Endothelial cell of umbilical vein (primary cell): ENCODE data around the gene FOCAD. TPM values are rescaled to one million over a fixed set of nuclear protein-coding genes. Genes with fewer than 3 reads are reported as not detected.

ENCODE experiments used
- BruUV-seq: library from RNA; stranded (reverse); fragments of 400-500 nt; replicated peaks from 2 replicates; lab custom pipeline; 2021; lab: Mats Ljungman, UMichigan
- CTCF ChIA-PET: fragments of 300-600, 350-600 bp; sonication (Branson Sonifier 250); formaldehyde crosslinking; loops from one replicate; lab custom pipeline; 2021; ENCODE audit warnings: antibody characterized with exemption, inconsistent platforms; lab: Charles Lee
- POLR2A ChIA-PET: fragments of 300-600, 350-600 bp; sonication (Branson Sonifier 250); formaldehyde crosslinking; loops from one replicate; lab custom pipeline; 2021; ENCODE audit warnings: antibody characterized with exemption, inconsistent platforms; lab: Charles Lee
- DNase-seq: peaks from one replicate; pipeline ENCODE4 v3.0.0-alpha.2; 2011; ENCODE audit warnings: low read depth, low spot score
- FAIRE-seq: peaks from 2 replicates; lab custom pipeline; 2011; peaks lifted over from hg19 to GRCh38; lab: Jason Lieb, UNC
- H2AFZ ChIP-seq: 2 replicates; pipeline ENCODE4 v1.6.0; 2012; ENCODE audit warnings: low read depth, low read length, control low read depth, inconsistent platforms
- H3K27ac ChIP-seq: 2 replicates; pipeline ENCODE4 v1.5.1; 2011; ENCODE audit warnings: low read depth, mild to moderate bottlenecking, control low read depth, low read length, moderate library complexity; ENCODE audit not compliant: insufficient read depth
- H3K27me3 ChIP-seq, 2 experiments: 2 replicates each; pipeline versions ENCODE4 v1.6.0 to v1.6.1; 2011; ENCODE audit warnings: low read length in 2 of 2, mixed read lengths in 1 of 2; ENCODE audit not compliant: control insufficient read depth in 2 of 2, insufficient read depth in 2 of 2
- H3K36me3 ChIP-seq, 2 experiments: 2 replicates in 1 of 2; 3 replicates in 1 of 2; pipeline ENCODE4 v1.5.1; 2011; ENCODE audit warnings: low read length in 2 of 2, mild to moderate bottlenecking in 1 of 2, moderate library complexity in 1 of 2; ENCODE audit not compliant: control insufficient read depth in 2 of 2, insufficient read depth in 2 of 2; ENCODE audit errors: extremely low read depth in 1 of 2
- H3K4me1 ChIP-seq: 3 replicates; pipeline ENCODE4 v1.5.1; 2011; ENCODE audit warnings: mild to moderate bottlenecking, low read length; ENCODE audit not compliant: control insufficient read depth, insufficient read depth; ENCODE audit errors: extremely low read depth
- H3K4me2 ChIP-seq: 2 replicates; pipeline ENCODE4 v1.6.1; 2011; ENCODE audit warnings: low read length, control low read depth, mixed read lengths; ENCODE audit not compliant: insufficient read depth
- H3K4me3 ChIP-seq, 3 experiments: fragments of 200-600 bp in 1 of 3; sonication (generic), shearing (Covaris generic) in 1 of 3; replicated peaks in 1 of 3; 2 replicates each; pipeline ENCODE4 v1.5.1; 2011 to 2016; ENCODE audit warnings: control low read depth in 3 of 3, low read length in 3 of 3, mild to moderate bottlenecking in 2 of 3, inconsistent platforms in 1 of 3, low read depth in 1 of 3, moderate library complexity in 1 of 3; ENCODE audit not compliant: insufficient read depth in 1 of 3
- H3K79me2 ChIP-seq: 2 replicates; pipeline ENCODE4 v1.6.0; 2012; ENCODE audit warnings: low read length, inconsistent platforms; ENCODE audit not compliant: control insufficient read depth, insufficient read depth
- H3K9ac ChIP-seq: replicated peaks from 2 replicates; pipeline ENCODE3; 2011; ENCODE audit warnings: low read length, control low read depth; ENCODE audit not compliant: insufficient read depth; ENCODE audit errors: extremely low read depth
- H3K9me1 ChIP-seq: replicated peaks from 3 replicates; pipeline ENCODE4 v1.6.0; 2011; ENCODE audit warnings: mild to moderate bottlenecking, low read length; ENCODE audit not compliant: control insufficient read depth, insufficient read depth; ENCODE audit errors: extremely low read depth
- H3K9me3 ChIP-seq: replicated peaks from 2 replicates; pipeline ENCODE4 v1.5.1; 2012; ENCODE audit warnings: low read length, inconsistent platforms; ENCODE audit not compliant: control insufficient read depth, insufficient read depth
- H4K20me1 ChIP-seq: replicated peaks from 2 replicates; pipeline ENCODE3; 2011; ENCODE audit warnings: mild to moderate bottlenecking, low read length; ENCODE audit not compliant: control insufficient read depth, insufficient read depth; ENCODE audit errors: extremely low read depth
- EZH2 ChIP-seq: IDR thresholded peaks from 2 replicates; pipeline ENCODE4 v1.6.1; 2012; ENCODE audit warnings: borderline replicate concordance, low read depth, mild to moderate bottlenecking, moderate library complexity, low read length, inconsistent platforms; ENCODE audit not compliant: severe bottlenecking
- FOS ChIP-seq: IDR thresholded peaks from 2 replicates; pipeline ENCODE4 v1.6.1; 2011; ENCODE audit warnings: mild to moderate bottlenecking, low read length, moderate library complexity, borderline replicate concordance; ENCODE audit not compliant: insufficient read depth
- GATA2 ChIP-seq: IDR thresholded peaks from 2 replicates; pipeline ENCODE4 v1.7.0; 2011; ENCODE audit warnings: low read depth, mild to moderate bottlenecking, moderate library complexity, mixed read lengths, low read length; ENCODE audit not compliant: insufficient read length, insufficient read depth
- JUN ChIP-seq: IDR thresholded peaks from 2 replicates; pipeline ENCODE4 v1.6.1; 2011; ENCODE audit warnings: borderline replicate concordance, low read depth; ENCODE audit not compliant: insufficient read length, insufficient read depth
- MAX ChIP-seq: IDR thresholded peaks from 2 replicates; pipeline ENCODE4 v1.6.1; 2011; ENCODE audit not compliant: insufficient read depth, insufficient read length
- MYC ChIP-seq: IDR thresholded peaks from one replicate; pipeline ENCODE4 v1.6.1; 2011; ENCODE audit warnings: mild to moderate bottlenecking, low read depth, low read length
- POLR2A ChIP-seq: IDR thresholded peaks from 2 replicates; pipeline ENCODE4 v1.6.1; 2012; ENCODE audit warnings: low read depth, mild to moderate bottlenecking, control low read depth, low read length
- POLR2AphosphoS5 ChIP-seq: IDR thresholded peaks from 2 replicates; pipeline ENCODE4 v1.6.1; 2012; ENCODE audit warnings: low read depth, mild to moderate bottlenecking, control low read depth, low read length, moderate library complexity; ENCODE audit not compliant: insufficient read depth
- dilution Hi-C: fragments of 300-500 bp; cut with MboI; formaldehyde crosslinking; loops from one replicate; pipeline ENCODE4 v1.15.0; 2019; ENCODE audit warnings: low sequenced_read_pairs; ENCODE audit not compliant: extremely low pct_ligation_motif_present
- intact Hi-C: fragments of 100-400 bp; cut with micrococcal nuclease; formaldehyde crosslinking; loops from one replicate; pipeline ENCODE4 v1.10.0; 2022
- polyA plus RNA-seq, 4 experiments: library from polyadenylated mRNA; depleted of rRNA in 3 of 4; stranded (reverse) in 3 of 4; unstranded in 1 of 4; fragments of >200 nt; gene quantifications; 2 replicates each; pipeline versions ENCODE4 v1.2.1 to v1.2.3, GENCODE V29; 2011 to 2012; ENCODE audit warnings: missing spikeins in 1 of 4
- total RNA-seq: library from RNA; stranded (reverse); gene quantifications from 2 replicates; pipeline ENCODE4 v1.2.3, GENCODE V29; 2021

FOCAD gene
- total and polyA plus RNA-seq, 2 donors (not counting 3 experiments of a cell fraction or from before 2014, with no cell fraction given), result 26.7 to 66.9 TPM

- ChIA-PET POLR2A (no interaction called here), CTCF (no interaction called here)
- H3K4me1 ChIP-seq, result no peaks in the 10 kb centered on the region
- no TSS peak for BruUV-seq
- H3K27ac ChIP-seq, result no peak overlapping the region
- H3K79me2 ChIP-seq, result peaks cover 7% of the 10 kb centered on the region
- H3K27me3 ChIP-seq, result no peaks in the 10 kb centered on the region
- H3K36me3 ChIP-seq, result peaks cover 8 to 10% of the 10 kb centered on the region in 2 experiments
- TF ChIP-seq GATA2 (no peak), EZH2 (no peak), POLR2AphosphoS5 (no peak), POLR2A (no peak), MAX (no peak), JUN (no peak), MYC (no peak), FOS (no peak)
- no peak overlapping the region for H3K4me3 ChIP-seq
- H3K4me2 ChIP-seq, result no peak overlapping the region
- no peak overlapping the region for H2AFZ ChIP-seq
- H3K9ac ChIP-seq, result no peak overlapping the region
- H3K9me3 ChIP-seq, result no peaks in the 10 kb centered on the region
- intact Hi-C loops (no loop called here), dilution Hi-C loops (no loop called here)
- no peaks in the 10 kb centered on the region for H4K20me1 ChIP-seq
- FAIRE-seq (no peak), DNase-seq (no peak)
- no peaks in the 10 kb centered on the region for H3K9me1 ChIP-seq
Measured at GRCh38 chr9:20770947-20771346, 86.9 kb downstream of the FOCAD start.

GRCh38 chr9:20771729-20772128, 87.7 kb downstream of the FOCAD start:
- H3K79me2 ChIP-seq, result peaks cover 7% of the 10 kb centered on the region
- DNase-seq (no peak), FAIRE-seq (no peak)
- no peak overlapping the region for H3K27ac ChIP-seq
- dilution Hi-C loops (no loop called here), intact Hi-C loops (no loop called here)
- BruUV-seq, result no TSS peak
- H4K20me1 ChIP-seq, result no peaks in the 10 kb centered on the region
- H2AFZ ChIP-seq, result no peak overlapping the region
- H3K4me2 ChIP-seq, result no peak overlapping the region
- no peak overlapping the region for H3K9ac ChIP-seq
- ChIA-PET CTCF (no interaction called here), POLR2A (no interaction called here)
- TF ChIP-seq MYC, result no peak
- H3K9me3 ChIP-seq, result no peaks in the 10 kb centered on the region
- H3K4me3 ChIP-seq, result no peak overlapping the region
- H3K9me1 ChIP-seq, result no peaks in the 10 kb centered on the region
- H3K4me1 ChIP-seq, result no peaks in the 10 kb centered on the region
- H3K27me3 ChIP-seq, result no peaks in the 10 kb centered on the region
- peaks cover 8 to 10% of the 10 kb centered on the region in 2 experiments for H3K36me3 ChIP-seq
